Measurements from ENCODE around the gene CEMP1.

CEMP1 gene

DNA sequence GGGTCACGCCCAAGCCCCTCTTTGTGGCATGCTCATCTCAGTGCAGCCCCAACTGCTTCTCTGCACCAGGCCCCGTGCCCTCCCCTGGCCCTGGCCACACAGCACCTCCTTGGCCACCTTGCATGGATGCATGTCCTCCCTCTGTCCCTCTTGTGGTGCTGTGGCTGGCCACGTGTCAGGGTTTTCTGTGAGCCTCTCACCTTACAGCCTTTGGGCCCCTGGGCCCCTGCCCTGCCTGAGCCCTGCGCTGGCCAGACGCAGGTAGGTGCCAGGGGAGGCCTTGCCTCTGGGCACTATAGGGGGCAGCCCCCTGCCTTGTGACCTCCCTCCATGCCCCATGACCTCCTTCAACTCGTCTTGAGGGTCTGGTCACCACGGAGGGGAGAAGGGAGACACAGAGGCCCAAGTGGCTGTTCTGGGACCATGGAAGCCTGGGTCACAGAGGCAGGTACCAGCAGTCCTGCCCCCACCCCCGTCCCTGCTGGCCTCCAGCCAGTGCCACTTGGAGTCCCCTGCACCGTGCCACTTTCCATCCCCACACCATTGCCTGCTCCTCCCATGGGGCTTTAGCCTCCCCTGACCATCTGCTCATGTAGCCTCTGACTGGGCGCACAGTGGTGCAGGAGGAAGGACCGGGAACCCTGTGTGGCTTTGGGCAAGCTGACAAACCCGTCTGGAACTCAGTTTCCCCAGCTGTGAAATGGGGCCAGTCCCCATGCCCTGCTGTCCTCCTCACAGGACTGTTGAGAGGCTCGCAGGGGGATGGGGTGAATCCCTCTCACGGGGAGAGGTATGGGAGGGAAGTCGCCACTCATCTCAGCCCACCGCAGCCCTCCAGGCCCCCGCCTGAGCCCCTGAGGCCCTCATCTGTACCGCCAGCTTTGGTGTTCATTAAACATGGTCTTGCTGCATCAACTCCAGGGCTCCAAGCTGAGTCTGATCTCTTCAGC is 29.0 kb downstream of the CEMP1 start:
- no peak for DNase-seq (ENCODE audit: low read depth in 2 of 2)

DNA sequence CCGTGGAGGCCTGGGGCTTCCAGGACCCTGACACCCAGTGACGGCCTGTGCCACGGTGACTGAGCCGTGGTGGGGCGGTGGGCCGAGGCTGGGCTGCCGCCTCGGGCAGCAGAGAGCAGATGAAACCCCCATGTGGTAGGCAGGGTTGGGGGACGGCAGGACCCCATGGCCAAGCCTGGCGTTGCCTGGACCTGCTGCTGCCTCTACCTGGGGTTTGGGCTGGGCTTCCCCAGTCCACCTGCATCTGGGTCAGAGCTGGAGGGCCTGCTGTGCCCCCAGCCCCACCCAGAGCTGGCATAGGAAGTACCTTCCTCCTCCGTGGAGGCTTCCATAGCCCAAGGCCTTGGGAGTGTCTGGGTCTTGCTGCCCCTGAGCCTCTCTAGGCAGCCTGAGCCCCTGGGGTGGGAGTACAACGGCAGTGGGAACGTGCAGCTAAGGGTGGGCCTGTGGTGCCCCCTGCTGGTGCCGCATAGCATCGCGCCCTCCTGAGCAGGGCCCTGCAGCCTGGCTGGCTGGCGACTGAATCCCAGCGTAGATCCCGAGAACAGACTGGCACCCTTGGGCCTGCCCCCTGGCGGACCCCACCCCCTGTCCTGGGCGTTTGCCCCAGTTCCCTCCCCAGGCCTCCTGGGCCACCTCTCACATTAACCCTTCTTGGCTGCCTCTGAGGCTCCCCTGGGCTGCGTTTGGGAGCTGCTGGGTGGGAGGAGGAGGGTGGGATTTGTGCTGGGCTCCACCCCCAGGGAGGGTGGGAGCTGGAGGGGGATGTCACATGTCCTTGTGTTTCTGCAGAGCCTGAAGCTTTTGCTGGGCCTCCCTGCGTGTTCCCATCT is 30.1 kb downstream of the CEMP1 start:
- DNase-seq (ENCODE audit: low read depth in 2 of 2) = peak in 1 of 2 experiments; percentile 24

DNA sequence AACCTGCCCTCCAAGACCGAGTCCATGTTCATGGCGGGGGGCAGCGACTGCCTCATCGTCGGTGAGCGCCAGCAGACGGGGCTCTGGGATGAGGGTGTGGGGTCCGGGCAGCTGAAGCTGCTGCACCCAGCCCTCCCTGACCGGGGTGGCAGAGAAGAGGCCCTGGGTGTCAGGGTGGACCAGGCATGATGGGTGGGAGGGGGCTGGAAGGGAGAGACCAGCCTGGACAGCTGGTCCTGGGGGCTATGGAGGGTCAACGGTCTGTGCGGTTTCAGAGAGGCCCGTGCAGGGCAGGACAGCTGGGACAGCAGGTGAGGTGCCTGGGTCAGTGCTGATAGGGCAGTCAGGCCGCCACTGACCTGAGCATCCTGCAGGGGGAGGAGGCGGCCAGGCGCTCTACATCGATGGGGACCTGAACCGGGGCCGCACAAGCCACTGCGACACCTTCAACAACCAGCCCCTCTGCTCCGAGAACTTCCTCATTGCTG is 30.7 kb downstream of the CEMP1 start:
- DNase-seq (ENCODE audit: low read depth in 2 of 2) = no peak

DNA sequence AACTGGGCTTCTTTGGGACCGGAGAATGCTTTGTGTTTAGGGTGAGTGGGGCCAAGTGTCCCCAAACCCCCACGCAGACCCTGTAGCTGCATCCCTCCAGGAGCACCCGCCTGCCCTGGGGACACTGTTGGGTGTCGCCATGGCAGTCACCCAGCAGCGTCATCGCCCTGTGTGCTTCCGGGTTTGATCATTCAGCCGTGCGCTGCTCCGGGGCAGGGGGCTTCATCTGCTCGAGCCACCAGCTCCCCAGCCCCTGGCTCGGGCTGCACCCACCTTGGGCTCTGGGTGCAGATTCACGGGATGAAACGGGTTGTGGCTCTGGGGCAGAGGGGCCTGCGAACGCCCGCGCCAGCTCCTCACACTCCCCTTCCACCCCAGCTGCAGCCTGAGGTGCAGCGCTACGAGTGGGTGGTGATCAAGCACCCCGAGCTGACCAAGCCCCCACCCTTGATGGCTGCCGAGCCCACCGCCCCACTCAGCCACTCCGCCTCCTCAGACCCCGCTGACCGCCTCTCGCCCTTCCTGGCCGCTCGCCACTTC is 31.2 kb downstream of the CEMP1 start:
- DNase-seq (ENCODE audit: low read depth in 2 of 2) = no peak

DNA sequence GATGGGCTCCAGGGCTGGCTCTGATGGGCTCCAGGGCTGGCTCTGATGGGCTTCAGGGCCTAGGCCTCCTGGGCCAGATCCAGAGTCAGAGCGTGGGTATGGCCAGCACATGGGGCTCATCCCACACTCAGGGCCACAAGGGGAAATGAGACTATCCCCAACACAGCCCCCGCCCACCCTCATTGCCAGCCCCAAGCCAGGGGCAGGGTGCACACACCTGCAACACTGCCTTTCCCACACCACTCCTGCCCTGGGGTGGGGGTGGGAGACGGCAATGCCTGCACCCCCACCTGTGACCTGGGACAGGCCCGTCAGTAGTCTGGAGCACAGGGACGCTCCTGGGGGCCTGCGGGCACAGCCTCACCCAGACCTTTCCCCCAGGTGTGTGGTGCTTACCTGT is 31.8 kb downstream of the CEMP1 start:
- DNase-seq (ENCODE audit: low read depth in 2 of 2) = no peak

DNA sequence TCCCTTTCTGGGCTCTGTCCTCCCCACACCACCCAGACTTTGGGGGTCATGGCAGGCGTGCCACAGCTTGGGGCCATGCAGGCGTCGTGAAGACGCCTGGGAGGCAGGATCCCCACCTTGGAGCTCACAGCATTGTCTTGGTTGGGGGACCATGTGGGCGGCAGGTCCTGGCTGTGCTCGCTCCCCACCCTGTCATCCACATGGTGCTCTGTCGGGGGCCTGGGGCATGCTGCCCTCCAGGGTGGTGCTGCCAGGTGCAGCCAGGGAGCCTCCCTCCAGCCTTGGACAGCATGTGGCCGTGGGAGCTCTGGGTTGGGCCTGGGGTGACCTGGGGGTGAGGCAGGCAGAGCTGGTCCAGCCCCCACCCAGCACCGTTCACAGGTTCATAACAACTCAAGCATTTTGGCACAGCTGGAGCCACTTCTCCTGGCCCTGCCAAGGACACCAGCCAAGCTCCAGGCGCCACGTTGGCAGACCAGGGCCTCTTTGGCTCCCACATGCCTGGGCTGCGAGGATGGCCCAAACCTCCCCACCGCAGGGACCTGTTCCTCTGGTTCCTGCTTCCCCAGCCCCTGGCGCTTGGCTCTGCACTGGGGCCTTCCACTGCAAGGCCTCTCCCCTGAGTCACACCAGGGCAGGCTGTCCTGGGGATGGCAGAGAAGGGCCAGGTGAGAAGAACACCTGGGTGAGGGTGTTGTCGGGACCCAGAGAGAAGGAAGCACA is 32.5 kb downstream of the CEMP1 start:
- DNase-seq (ENCODE audit: low read depth in 2 of 2) = no peak

DNA sequence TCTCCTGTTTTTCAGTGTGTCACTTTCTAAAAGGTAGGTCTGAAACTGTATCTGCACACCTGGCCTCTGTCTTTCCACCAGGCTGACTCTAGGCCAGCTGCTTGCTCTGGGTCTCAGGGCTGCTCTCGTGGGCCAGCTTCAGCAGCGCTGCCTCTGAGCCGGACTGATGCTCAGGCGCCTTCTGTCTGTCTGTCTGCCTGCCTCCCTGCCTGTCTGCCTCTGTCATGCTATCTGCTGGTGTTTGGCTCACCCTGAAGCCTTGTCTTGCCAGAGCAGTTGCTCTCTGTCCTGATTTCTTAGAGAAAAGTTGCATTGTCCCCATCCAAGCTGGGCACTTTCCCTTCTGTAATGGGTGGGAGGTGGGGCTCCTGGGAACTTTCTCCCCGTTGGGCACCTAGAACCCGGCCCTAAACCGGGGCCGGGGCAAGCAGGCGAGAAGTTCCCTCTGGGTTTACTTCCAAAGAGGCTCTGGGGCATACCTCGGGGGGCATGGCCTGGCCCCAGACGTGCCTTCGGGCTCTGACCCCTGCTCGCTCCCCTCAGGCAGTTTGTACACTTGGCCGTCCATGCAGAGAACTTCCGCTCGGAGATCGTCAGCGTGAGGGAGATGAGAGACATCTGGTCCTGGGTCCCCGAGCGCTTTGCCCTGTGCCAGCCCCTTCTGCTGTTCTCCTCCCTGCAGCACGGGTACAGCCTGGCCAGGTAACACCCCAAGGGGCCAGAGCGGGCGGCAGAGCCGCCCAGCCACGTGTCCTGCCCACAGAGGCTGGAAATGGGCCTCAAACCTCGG is 33.3 kb downstream of the CEMP1 start:
- no peak for DNase-seq (ENCODE audit: low read depth in 2 of 2)

DNA sequence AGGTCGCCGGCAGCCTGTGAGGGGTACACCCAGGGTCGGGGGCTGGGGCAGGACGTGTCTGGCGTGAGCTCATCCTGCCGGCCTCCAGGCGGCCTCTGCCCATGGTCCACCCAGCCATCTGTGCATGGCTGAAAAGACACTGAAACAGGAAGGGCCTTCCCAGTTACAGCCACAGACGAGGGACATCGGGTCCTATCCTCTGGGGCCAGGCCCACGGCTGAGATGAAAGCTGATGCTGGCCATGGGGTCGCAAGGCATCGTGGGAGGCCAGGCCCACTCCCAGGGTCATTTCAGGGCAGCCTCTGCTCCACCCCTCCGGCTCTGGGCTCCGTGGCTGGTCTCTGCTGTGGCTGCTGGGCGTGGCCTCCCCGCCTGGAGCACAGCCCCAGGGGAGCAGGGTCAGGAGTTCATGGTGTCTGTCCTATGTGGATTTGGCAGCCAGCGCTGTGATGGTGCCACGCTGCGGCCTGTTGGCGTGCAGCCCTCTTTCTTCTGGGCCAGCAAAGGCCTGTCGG is 34.0 kb downstream of the CEMP1 start:
- no peak for DNase-seq (ENCODE audit: low read depth in 2 of 2)

DNA sequence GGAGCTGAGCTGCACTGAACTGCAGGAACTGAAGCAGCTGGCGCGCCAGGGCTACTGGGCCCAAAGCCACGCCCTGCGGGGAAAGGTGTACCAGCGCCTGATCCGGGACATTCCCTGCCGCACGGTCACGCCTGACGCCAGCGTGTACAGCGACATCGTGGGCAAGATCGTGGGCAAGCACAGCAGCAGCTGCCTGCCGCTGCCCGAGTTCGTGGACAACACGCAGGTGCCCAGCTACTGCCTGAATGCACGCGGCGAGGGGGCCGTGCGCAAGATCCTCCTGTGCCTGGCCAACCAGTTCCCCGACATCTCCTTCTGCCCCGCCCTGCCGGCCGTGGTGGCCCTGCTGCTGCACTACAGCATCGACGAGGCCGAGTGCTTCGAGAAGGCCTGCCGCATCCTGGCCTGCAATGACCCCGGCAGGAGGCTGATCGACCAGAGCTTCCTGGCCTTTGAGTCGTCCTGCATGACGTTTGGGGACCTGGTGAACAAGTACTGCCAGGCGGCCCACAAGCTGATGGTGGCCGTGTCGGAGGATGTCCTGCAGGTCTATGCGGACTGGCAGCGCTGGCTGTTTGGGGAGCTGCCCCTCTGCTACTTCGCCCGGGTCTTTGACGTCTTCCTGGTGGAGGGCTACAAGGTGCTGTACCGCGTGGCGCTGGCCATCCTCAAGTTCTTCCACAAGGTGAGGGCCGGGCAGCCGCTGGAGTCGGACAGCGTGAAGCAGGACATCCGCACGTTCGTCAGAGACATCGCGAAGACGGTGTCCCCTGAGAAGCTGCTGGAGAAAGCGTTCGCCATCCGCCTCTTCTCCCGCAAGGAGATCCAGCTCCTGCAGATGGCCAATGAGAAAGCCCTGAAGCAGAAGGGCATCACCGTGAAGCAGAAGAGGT is 34.7 kb downstream of the CEMP1 start:
- DNase-seq (ENCODE audit: low read depth in 2 of 2) = no peak

DNA sequence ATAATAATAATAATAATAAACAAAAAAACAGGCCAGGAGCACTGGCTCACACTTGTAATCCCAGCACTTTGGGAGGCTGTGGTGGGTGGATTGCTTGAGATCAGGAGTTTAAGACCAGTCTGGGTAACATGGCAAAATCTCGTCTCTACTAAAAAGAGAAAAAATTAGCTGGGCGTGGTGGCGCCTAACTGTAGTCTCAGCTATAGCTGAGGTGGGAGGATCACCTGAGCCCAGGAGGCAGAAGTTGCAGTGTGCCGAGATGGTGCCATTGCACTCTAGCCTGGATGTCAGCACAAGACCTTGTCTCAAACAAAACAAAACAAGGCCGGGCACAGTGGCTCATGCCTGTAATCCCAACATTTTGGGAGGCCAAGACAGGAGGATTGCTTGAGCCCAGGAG is 36.2 kb downstream of the CEMP1 start:
- no peak for DNase-seq (ENCODE audit: low read depth in 2 of 2)

DNA sequence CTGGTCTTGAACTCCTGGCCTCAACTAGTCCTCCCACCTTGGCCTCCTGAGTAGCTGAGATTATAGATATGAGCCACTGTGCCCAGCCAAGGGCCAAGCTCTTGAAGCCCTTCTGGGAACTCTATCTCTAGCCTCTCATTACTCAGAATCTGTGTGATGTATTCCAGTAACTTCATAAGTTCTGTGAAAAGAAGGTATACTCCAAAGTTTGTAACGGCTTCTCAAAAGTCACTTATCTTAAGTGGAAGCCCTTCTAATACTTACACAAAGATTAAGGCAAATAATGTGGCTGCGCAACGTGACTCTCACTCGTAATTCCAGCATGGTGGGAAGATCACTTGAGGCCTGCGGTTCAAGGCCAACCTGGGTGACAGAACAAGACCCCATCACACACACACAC is 36.6 kb downstream of the CEMP1 start:
- no peak for DNase-seq (ENCODE audit: low read depth in 2 of 2)

DNA sequence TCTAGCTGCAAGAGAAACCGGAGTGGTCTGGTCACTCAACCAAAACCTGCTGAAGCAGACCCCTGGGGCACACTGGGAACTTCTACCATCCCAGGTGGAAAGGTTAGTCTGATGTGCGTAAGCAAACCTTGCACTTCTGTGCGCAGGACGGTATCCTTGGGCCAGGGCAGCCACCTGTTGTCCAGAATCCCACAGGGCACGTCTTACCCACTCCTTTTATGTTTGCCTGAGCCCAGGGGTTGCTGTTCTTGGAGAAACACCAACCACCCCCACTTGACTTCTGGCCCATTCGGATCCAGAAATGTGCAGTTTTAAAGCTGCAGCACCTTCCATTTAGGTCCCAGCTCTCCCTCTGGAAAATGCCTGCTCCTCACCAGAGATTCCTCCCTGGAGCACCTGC is 37.6 kb downstream of the CEMP1 start:
- DNase-seq (ENCODE audit: low read depth in 2 of 2) = no peak

DNA sequence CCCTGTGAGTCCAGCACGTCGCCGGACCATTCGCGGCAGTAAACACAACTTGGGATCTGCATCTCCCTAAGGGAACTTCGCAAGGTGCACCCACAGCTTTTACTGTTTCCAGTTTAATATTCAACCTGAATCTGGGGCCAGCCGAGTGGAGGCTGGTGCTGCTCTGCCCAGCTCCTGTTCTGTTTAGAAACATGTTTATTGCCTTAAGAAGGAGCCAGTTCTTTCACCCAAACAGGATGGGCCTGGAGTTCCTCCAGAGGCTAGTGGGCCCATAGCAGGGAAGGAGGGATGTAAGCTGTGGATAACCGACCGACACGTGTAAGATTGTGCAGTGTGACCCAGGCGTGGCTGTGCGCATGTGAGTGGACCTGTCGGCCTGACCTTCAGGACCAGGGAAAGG is 38.9 kb downstream of the CEMP1 start:
- no peak for DNase-seq (ENCODE audit: low read depth in 2 of 2)

DNA sequence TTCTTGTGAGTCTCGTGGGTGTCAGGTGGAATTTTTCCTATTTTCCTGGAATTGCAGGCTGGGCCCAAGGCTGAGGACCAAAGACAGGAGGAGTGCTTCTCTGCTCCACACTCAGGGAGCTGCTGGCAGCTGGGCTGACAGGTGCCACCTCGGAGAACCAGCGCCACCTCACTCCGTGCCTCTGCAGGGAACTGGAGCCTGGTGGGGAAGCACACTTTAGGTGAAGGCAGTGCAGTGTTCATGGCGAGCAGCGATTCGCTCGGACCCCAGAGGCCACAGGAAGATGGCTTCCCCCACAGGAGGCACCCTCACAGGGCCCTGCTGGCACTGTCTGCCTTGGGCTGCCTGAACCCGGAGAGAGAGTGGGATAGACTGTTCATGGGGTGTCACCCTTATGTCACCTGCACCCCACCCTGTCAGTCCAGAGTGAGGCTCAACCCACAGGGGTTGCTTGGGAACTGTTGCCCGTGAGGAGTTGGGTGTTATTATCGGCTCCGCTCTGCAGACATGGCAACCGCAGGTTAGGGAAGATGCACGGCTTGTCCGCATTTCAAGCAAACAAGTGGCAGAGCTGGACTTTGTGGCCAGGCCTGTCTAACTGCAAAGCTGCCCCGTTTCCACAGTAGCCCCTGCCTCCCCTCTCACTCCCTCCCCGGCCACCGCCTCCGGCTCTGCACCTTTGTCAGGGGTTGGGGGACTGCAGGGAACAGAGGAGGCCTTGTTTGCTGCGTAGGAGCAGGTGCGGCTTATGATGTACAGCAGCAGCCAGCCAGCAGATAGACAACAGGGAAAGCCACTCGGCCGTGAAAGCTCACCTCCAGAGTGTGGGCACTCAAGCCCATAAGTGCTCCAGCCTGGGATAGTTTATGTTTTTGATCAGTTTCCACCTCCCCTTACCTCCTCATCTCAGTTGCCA is 40.8 kb downstream of the CEMP1 start:
- DNase-seq (ENCODE audit: low read depth in 2 of 2) = no peak

DNA sequence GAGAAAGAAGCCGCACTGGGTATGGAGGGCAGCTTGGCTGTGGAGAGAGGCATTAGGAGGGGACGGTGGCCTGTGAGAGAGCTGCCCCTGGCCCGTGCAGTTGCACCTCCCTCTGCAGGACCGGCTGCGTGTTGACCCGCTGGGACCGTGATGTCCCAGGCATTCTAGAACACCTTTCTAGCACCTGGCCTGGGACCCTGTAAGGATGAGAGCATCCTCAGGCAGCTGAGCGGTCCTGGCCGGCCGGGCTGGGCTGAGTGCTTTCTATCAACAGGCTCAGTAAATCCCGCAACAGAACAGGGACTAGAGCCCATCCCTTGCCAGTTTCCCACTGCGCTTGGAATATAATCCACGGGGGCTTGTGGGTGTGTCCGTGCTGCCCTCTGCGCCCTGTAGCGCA is 41.6 kb downstream of the CEMP1 start:
- DNase-seq (ENCODE audit: low read depth in 2 of 2) = no peak

DNA sequence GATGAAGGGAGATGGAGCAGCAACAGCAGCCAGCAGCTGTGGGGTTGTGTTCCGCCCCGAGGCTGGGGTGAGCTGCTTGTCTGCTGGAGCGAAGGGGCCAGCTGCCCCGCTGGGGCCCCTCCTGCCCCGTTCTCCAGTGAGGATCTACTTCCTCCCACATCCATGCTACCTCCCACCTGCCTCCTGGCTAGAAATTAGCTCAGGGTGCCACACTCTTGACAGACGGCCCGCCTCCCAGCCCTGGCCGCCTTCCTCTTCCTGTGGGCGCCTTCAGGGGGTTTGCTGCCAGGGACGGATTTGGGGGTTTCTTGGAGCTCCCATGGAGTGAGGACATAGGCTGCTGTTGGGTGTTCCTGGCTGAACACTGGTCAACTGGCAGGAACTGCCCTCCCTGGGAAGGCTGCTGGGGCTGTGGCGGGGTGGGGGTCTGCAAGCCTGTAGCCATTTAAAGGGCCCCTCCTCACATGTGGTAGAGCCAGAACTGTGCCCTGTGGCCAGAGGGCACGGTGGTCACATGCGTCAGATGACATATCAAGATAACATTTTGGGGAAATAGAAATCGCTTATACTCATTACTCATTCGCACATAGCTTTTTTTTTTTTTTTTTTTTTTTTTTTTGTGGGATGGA is 43.2 kb downstream of the CEMP1 start:
- DNase-seq (ENCODE audit: low read depth in 2 of 2) = no peak

DNA sequence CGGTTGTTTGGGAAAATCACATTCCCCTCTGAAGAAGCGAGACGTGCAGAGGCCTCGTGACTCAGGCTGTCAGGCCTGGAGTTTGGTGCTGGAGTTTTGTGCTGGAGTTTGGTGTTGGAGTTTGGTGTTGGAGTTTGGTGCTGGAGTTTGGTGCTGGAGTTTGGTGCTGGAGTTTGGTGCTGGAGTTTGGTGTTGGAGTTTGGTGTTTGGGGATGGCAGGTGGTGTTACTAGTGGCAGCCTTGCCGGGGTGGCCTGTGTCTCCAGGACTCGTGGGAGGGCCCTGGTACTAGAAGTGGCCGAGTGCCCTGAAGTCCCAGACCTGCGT is 43.7 kb downstream of the CEMP1 start:
- no peak for DNase-seq (ENCODE audit: low read depth in 2 of 2)

All from fibroblast of skin of left biceps (primary cell).